Activated CD4-positive, alpha-beta memory T cell treated with anti-CD3 and anti-CD28 coated beads for 36 hours (primary cell): ENCODE results near the gene BCAP29. TPM values are rescaled to one million over a fixed set of nuclear protein-coding genes. Genes with fewer than 3 reads are reported as not detected.

Experiments
- CTCF ChIA-PET: fragments of 350-600 bp; sonication (Branson Sonifier 250); formaldehyde crosslinking; loops from one replicate; lab custom pipeline; 2021; ENCODE audit warnings: antibody characterized with exemption, inconsistent platforms; lab: Charles Lee
- POLR2A ChIA-PET: fragments of 350-600 bp; sonication (Branson Sonifier 250); formaldehyde crosslinking; loops from one replicate; lab custom pipeline; 2021; ENCODE audit warnings: antibody characterized with exemption; lab: Charles Lee
- DNase-seq: peaks from one replicate; pipeline ENCODE4 v3.0.0-alpha.2; 2020
- H3K27ac Mint-ChIP-seq: one replicate; pipeline ENCODE4 v1.8.0; 2021; ENCODE audit warnings: mixed read lengths
- H3K27me3 Mint-ChIP-seq: one replicate; pipeline ENCODE4 v1.8.0; 2021; ENCODE audit warnings: mixed read lengths
- H3K36me3 Mint-ChIP-seq: one replicate; pipeline ENCODE4 v1.8.0; 2021; ENCODE audit warnings: mixed read lengths
- H3K4me1 Mint-ChIP-seq: one replicate; pipeline ENCODE4 v1.8.0; 2021; ENCODE audit warnings: low read depth, mixed read lengths
- H3K4me3 Mint-ChIP-seq: one replicate; pipeline ENCODE4 v1.8.0; 2021; ENCODE audit warnings: mild to moderate bottlenecking, mixed read lengths
- H3K9me3 Mint-ChIP-seq: one replicate; pipeline ENCODE4 v1.8.0; 2021; ENCODE audit warnings: mixed read lengths
- intact Hi-C: fragments of 100-400 bp; cut with micrococcal nuclease; formaldehyde crosslinking; loops from one replicate; pipeline ENCODE4 v1.15.1; 2023
- total RNA-seq, 2 experiments: library from RNA; stranded (reverse); gene quantifications; one replicate each; pipeline ENCODE4 v1.2.3, GENCODE V29; 2021

The BCAP29 gene
- total RNA-seq, 2 experiments from 2014 or later: 42.3 to 42.9 TPM

DNA sequence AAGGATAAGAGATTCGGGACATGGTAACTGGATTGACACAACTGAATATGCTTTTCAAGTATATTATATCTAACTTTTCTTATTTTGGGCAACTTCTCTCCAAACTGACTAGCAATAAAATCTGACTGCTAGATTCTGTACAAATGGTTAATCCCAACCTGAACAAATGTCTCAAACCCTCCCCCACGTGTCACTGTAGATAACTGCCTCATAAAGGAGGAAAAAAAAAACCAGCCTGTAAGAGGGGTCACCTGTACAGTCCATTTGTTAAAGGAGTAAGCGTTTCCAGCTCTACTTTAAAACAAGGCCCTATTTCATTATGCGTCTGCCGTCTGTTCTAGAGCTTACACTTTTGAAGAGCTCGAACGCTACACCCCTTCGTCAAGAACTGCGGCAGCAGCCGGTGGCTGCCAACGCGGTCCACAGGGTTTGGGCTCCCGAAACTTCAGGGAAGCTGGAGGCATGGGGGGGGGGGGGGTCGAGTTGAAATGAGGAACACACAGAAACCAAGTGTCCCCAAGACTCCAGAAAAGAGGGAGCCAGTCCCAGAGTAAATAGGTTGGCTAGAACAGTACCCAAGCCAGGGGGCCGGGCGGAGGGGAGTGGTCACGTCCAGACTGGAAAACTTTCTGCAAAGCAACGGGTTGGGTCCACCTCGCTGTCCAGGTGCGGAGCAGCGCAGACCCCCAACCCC, 16.8 kb upstream of the BCAP29 start:
- H3K27me3 Mint-ChIP-seq: no peaks in the 10 kb centered on the region
- H3K4me3 Mint-ChIP-seq: peak overlapping the region; percentile 92
- H3K4me1 Mint-ChIP-seq: peaks cover 58% of the 10 kb centered on the region
- peak overlapping the region; percentile 90 for H3K27ac Mint-ChIP-seq
- CTCF ChIA-PET: interaction anchor here (0.7 to 2.0 kb wide), 7 partner anchors 22 to 416 kb away, joined by 3 to 11 read pairs (median 3); partner anchors contain the start of gene CBLL1
- no peak for DNase-seq
- H3K9me3 Mint-ChIP-seq: no peaks in the 10 kb centered on the region
- H3K36me3 Mint-ChIP-seq: peaks cover 9% of the 10 kb centered on the region
- intact Hi-C loops: loop anchor here (1.0 to 5.0 kb wide), 6 partner anchors 164 to 696 kb away; partner anchors contain the start of gene PIK3CG
- POLR2A ChIA-PET: interaction anchor here (0.6 to 2.1 kb wide), 7 partner anchors 16 to 394 kb away, joined by 3 to 14 read pairs (median 4); partner anchors contain the start of genes CBLL1, HBP1 and SLC26A4

DNA sequence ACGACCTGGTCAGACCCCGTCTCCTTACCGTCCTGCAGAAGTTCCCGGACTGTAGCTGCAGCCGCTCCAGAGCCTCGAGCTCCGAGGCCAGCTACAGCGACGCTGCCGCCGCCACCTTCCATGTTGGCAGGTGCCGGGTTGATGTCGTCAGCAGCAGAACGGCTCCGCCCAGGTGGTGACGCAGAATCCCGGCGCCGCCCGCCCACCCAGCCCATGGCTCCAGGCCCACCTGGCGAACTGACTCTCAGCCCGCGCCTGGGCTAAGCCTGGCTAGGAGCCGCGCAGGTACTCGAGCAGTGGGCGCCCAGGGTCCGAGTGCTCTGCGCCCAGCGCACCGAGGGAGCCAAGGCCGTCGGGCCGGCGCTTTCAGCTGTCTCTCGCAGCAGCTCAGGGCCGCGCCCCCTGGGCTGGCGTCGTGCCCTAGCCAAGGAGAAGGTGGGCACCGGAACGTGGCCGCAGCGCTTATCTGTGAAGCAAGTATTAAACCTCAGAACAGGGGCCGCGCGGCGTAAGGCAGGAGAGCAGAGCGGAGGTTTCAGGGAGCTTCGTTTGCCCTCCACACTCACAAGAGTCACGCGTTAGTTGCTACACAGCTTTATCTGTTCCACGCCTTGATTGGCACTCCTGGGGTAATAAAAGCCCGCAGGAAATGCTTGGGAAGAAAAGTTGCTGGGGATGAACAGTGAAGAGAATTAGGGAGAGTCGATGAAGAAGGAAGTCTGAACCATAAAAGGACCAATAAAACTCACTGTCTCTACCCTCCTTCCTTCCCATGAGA, 16.1 kb upstream of the BCAP29 start, which contains the start of the genes COG5 and DUS4L:
Gene COG5 (minus strand): TSS at position 146 of the 778 bp plus-strand sequence. CDS start 24 bp downstream, at position 122.
Gene DUS4L (plus strand): TSS at position 197 of the 778 bp plus-strand sequence. CDS start 3,100 bp downstream, outside the sequence.
- H3K36me3 Mint-ChIP-seq: peaks cover 9% of the 10 kb centered on the region
- H3K27ac Mint-ChIP-seq: peak within 1 kb of the TSS; percentile 90
- intact Hi-C loops: loop anchor here (1.0 to 5.0 kb wide), 9 partner anchors 16 to 697 kb away; partner anchors contain the start of genes BCAP29, DLD, PIK3CG and SLC26A4
- POLR2A ChIA-PET: interaction anchor here (1.1 to 2.1 kb wide), 5 partner anchors 15 to 394 kb away, joined by 3 to 14 read pairs (median 8); partner anchors contain the start of genes CBLL1, HBP1 and SLC26A4
- peak within 1 kb of the TSS; percentile 92 for H3K4me3 Mint-ChIP-seq
- peak; percentile 92 for DNase-seq
- H3K9me3 Mint-ChIP-seq: no peaks in the 10 kb centered on the region
- CTCF ChIA-PET: interaction anchor here (1.0 to 2.1 kb wide), 9 partner anchors 18 to 417 kb away, joined by 3 to 11 read pairs (median 4); partner anchors contain the start of gene CBLL1
- H3K27me3 Mint-ChIP-seq: no peaks in the 10 kb centered on the region
- peaks cover 57% of the 10 kb centered on the region for H3K4me1 Mint-ChIP-seq

DNA sequence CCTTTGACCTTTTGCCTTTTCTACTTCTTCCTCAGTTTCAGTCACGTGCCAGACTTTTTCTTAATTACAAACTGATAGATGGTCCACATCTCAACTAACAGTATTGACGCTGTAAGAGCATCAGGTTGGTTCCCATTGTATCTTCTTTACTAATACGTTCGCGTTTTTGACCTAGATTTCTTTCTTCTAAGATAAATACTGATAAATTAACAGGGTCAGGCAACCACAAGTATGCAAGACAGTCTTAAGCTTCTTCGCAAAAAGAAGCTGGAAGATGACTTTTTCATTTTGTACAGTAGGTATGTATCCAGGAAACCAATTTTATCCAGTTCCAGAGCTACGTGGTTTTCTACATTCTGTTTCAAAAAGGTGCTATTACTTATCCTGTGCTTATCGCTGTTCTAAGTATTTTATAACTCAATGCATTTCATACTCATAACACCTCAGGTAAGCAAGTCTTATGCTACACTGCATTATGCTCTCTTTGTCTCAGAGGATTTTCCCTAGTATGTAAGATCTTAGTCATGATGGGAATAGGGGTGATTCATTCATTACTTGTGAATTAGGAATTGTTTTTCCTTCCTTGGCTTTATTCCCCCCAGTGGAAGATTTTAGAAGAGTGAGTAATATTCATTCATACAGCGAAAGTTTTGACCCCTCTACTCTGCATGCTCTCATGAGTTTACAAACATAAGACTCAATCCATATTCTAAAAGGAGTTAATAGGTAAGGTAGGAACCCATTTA, 15.3 kb upstream of the BCAP29 start:
- ChIA-PET CTCF (interaction anchor here (1.1 to 2.1 kb wide), 8 partner anchors 12 to 418 kb away, joined by 3 to 11 read pairs (median 4); partner anchors contain the start of gene CBLL1), POLR2A (interaction anchor here (1.7 to 2.1 kb wide), 3 partner anchors 15 to 395 kb away, joined by 8 to 14 read pairs (median 9); partner anchors contain the start of genes CBLL1 and HBP1)
- no peaks in the 10 kb centered on the region for H3K27me3 Mint-ChIP-seq
- peaks cover 50% of the 10 kb centered on the region for H3K4me1 Mint-ChIP-seq
- DNase-seq: no peak
- peak overlapping the region; percentile 92 for H3K4me3 Mint-ChIP-seq
- peak overlapping the region; percentile 90 for H3K27ac Mint-ChIP-seq
- no peaks in the 10 kb centered on the region for H3K9me3 Mint-ChIP-seq
- H3K36me3 Mint-ChIP-seq: peaks cover 7% of the 10 kb centered on the region
- intact Hi-C loops: loop anchor here (1.0 to 5.0 kb wide), 7 partner anchors 16 to 697 kb away; partner anchors contain the start of genes BCAP29, DLD, PIK3CG and SLC26A4

DNA sequence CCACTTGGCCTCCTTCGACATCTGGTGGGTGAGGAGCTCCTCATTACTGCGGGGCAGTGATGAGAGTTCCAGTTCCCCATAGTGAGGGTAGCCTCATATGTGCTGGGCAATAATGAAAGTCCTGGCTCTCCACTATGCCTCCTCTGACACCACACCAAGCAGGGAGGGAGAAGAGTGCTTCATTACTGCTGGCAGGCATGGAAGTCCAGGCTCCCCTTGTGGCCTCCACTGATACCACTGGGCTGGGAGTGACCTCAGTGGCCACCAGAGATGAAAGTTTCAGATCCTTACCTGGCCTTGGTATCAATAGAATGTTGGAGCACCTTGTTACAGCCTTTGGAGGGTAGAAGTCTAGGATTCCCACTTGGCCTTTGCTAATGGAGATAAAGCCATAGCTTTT, 9.7 kb upstream of the BCAP29 start:
- POLR2A ChIA-PET: no interaction called here
- Mint-ChIP-seq H3K9me3 (no peaks in the 10 kb centered on the region), H3K36me3 (peaks cover 14% of the 10 kb centered on the region), H3K4me3 (no peak overlapping the region), H3K27ac (no peak overlapping the region), H3K27me3 (no peaks in the 10 kb centered on the region), H3K4me1 (peaks cover 4% of the 10 kb centered on the region)
- intact Hi-C loops: no loop called here
- no peak for DNase-seq
- CTCF ChIA-PET: no interaction called here

DNA sequence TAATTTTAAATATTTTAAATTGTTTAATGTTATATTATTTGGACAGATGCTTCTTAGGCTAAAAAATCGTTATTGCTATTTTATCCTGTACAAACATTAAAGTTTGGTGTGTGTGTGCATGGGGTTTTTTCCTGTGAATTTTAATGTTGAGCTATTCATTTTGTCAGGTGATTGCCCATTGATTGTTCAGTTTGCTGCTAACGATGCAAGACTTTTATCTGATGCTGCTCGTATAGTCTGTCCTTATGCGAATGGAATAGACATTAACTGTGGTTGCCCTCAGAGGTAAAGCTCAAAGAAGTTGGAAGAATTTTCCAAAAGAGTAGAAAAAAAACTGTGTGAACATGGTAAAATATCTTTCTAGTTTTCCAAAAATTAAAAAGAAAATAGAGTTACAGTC, 6.5 kb upstream of the BCAP29 start:
- no peaks in the 10 kb centered on the region for H3K27me3 Mint-ChIP-seq
- H3K4me3 Mint-ChIP-seq: no peak overlapping the region

DNA sequence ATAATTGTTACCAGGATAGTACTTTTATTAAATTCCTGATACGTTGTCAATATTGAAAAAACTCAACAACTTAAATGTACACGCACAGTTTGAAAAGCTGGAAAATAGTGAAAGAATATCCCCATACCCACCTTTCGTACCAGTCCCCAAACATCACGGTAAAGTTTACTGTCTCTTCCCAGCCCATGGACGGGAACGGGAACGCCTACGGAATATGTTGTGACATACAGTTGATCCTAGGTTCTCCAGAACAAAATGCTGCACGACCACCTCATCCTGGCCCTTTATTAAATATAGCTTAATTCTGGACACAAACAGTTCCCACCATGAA, 527 bp upstream of the BCAP29 start:
- no peaks in the 10 kb centered on the region for H3K27me3 Mint-ChIP-seq
- ChIA-PET CTCF (interaction anchor here (0.9 to 1.9 kb wide), 4 partner anchors 82 to 300 kb away, joined by 3 to 6 read pairs (median 3); no protein-coding TSS in a partner anchor), POLR2A (interaction anchor here (0.8 kb wide), 1 partner anchor 15 kb away, joined by 9 read pairs; the partner anchor contains the start of genes COG5 and DUS4L)
- H3K4me1 Mint-ChIP-seq: peaks cover 19% of the 10 kb centered on the region
- DNase-seq: no peak
- intact Hi-C loops: no loop called here
- H3K36me3 Mint-ChIP-seq: peaks cover 10% of the 10 kb centered on the region
- H3K9me3 Mint-ChIP-seq: no peaks in the 10 kb centered on the region
- H3K4me3 Mint-ChIP-seq: peak overlapping the region; percentile 87
- H3K27ac Mint-ChIP-seq: peak overlapping the region; percentile 78

More for the DNA sequence above, 6.5 kb upstream of the BCAP29 start:
- intact Hi-C loops: no loop called here
- Mint-ChIP-seq H3K27ac (no peak overlapping the region), H3K36me3 (peaks cover 14% of the 10 kb centered on the region), H3K9me3 (no peaks in the 10 kb centered on the region), H3K4me1 (peaks cover 1% of the 10 kb centered on the region)
- ChIA-PET CTCF (interaction anchor here (0.6 kb wide), 1 partner anchor 8 kb away, joined by 3 read pairs; no protein-coding TSS in a partner anchor), POLR2A (no interaction called here)
- no peak for DNase-seq

DNA sequence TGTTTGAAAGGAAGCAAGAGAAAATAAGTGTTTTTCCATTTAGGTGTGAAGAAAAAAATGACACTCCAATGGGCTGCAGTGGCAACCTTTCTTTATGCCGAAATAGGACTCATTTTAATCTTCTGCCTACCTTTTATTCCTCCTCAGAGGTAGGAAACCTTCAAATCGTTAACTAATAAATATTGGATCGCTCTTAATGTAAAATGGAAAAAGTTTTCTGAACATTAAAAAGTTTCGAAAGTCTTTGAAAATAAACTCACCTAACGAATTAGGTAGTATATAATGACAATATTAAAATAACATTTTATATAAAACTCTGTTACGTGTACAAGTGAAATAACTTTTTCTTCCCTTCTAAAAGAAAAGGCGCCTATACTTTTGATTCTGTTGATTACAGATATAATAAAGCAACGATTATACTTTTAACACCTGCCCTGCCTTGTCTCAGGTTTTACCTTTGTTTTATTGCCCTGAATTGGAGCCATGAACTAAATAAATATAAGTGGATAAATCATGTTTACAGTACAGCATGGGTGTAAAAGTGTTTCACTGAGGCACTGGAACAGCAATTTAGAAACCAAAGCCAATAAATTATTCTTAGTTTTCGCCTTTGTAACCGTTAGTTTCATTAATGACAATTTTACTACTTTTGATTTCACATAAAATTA, 804 bp downstream of the BCAP29 start:
- Mint-ChIP-seq H3K4me1 (peaks cover 19% of the 10 kb centered on the region), H3K36me3 (peaks cover 17% of the 10 kb centered on the region), H3K27me3 (no peaks in the 10 kb centered on the region), H3K9me3 (no peaks in the 10 kb centered on the region), H3K4me3 (peak overlapping the region; percentile 77), H3K27ac (no peak overlapping the region)
- CTCF ChIA-PET: interaction anchor here (0.7 to 1.9 kb wide), 4 partner anchors 8 to 145 kb away, joined by 3 to 6 read pairs (median 3); no protein-coding TSS in a partner anchor
- intact Hi-C loops: loop anchor here (1.0 to 5.0 kb wide), 3 partner anchors 17 to 296 kb away; partner anchors contain the start of gene SLC26A4
- no peak for DNase-seq
- POLR2A ChIA-PET: interaction anchor here (0.6 to 1.1 kb wide), 2 partner anchors 18 to 162 kb away, joined by 3 to 4 read pairs; no protein-coding TSS in a partner anchor

DNA sequence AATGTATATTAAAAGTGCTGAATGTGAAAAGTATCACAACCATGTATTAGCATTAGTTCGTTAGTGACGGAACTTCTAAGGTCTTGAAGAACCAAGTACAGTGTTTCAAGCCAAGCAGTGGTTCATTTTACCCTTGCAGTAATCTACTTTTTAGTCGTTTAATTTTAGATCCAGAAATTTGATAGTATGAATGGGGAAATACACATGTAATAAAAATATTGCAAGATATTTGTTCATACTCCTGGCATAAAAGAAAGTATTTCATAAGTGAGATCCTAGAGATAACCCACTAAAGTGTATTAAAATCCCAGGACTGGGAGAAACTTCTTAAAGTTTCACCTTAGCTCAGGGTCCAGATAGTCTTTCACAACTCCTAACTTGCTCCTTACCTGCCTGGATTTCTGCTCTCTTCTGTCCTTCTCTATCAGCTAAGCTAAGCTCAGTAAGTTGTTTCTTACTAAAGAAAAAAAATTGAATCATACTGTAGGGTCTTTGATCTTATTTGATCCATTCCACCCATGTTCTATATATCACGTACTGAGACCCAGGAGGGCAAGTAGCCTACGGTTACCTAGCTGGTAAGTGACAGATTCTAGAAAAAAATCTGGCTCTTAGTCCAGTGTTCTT, 1.5 kb downstream of the BCAP29 start:
- ChIA-PET CTCF (interaction anchor here (0.7 to 1.1 kb wide), 3 partner anchors 8 to 145 kb away, joined by 3 read pairs; no protein-coding TSS in a partner anchor), POLR2A (no interaction called here)
- peaks cover 21% of the 10 kb centered on the region for H3K36me3 Mint-ChIP-seq
- no peak for DNase-seq
- H3K9me3 Mint-ChIP-seq: no peaks in the 10 kb centered on the region
- H3K27ac Mint-ChIP-seq: no peak overlapping the region
- peak overlapping the region; percentile 33 for H3K4me3 Mint-ChIP-seq
- H3K27me3 Mint-ChIP-seq: no peaks in the 10 kb centered on the region
- H3K4me1 Mint-ChIP-seq: peaks cover 19% of the 10 kb centered on the region
- intact Hi-C loops: loop anchor here (5.0 kb wide), 1 partner anchor 296 kb away; no protein-coding TSS in a partner anchor

DNA sequence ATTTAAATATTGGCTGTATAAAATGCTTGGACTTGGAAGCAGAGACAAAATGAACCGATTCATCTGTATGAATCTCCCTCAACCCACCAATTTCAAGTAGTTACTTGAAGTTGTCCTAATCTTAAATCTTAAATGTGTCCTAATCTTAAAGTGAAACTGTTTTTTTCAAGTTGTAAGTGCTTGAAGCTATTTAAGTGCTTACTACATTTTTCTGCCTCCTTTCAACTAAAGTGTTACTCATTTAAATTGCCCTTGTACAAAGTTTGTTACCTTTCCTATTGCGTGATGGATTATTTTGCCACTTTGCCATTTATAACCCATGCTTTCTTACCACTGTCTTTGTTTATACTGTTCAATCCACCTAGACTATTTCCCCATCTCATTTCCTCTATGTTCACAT, 2.8 kb downstream of the BCAP29 start:
- no peak overlapping the region for H3K27ac Mint-ChIP-seq
- H3K9me3 Mint-ChIP-seq: no peaks in the 10 kb centered on the region
- ChIA-PET CTCF (no interaction called here), POLR2A (no interaction called here)
- no peak overlapping the region for H3K4me3 Mint-ChIP-seq
- intact Hi-C loops: loop anchor here (5.0 kb wide), 1 partner anchor 294 kb away; no protein-coding TSS in a partner anchor
- no peak for DNase-seq
- no peaks in the 10 kb centered on the region for H3K27me3 Mint-ChIP-seq
- H3K4me1 Mint-ChIP-seq: peaks cover 19% of the 10 kb centered on the region
- peaks cover 21% of the 10 kb centered on the region for H3K36me3 Mint-ChIP-seq

DNA sequence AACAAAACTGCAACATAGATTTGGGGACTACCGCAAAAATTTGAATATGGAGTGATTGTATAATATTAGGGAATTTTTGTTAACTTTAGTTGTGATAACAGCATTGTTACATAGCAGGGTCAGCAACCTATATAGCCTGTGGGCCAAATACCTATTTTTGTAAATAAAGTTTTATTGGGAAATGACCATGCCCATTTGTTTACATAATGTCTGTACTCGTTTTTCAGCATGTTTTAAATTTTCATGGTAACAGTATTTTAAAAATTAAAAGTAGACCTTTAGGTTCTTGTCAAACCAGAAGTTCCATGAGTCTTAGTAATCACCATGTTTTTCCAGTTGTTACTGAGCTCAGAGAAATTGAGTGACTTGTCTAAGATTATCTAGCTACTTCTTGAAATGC, 4.7 kb downstream of the BCAP29 start:
- POLR2A ChIA-PET: no interaction called here
- no peaks in the 10 kb centered on the region for H3K27me3 Mint-ChIP-seq
- CTCF ChIA-PET: interaction anchor here (1.5 kb wide), 1 partner anchor 21 kb away, joined by 3 read pairs; the partner anchor contains the start of genes COG5 and DUS4L
- H3K4me1 Mint-ChIP-seq: peaks cover 15% of the 10 kb centered on the region
- peaks cover 24% of the 10 kb centered on the region for H3K36me3 Mint-ChIP-seq
- no peak overlapping the region for H3K27ac Mint-ChIP-seq
- intact Hi-C loops: loop anchor here (5.0 kb wide), 1 partner anchor 293 kb away; no protein-coding TSS in a partner anchor
- no peak overlapping the region for H3K4me3 Mint-ChIP-seq
- H3K9me3 Mint-ChIP-seq: no peaks in the 10 kb centered on the region
- DNase-seq: no peak
